ENCODE data around the gene C11orf91.

DNA sequence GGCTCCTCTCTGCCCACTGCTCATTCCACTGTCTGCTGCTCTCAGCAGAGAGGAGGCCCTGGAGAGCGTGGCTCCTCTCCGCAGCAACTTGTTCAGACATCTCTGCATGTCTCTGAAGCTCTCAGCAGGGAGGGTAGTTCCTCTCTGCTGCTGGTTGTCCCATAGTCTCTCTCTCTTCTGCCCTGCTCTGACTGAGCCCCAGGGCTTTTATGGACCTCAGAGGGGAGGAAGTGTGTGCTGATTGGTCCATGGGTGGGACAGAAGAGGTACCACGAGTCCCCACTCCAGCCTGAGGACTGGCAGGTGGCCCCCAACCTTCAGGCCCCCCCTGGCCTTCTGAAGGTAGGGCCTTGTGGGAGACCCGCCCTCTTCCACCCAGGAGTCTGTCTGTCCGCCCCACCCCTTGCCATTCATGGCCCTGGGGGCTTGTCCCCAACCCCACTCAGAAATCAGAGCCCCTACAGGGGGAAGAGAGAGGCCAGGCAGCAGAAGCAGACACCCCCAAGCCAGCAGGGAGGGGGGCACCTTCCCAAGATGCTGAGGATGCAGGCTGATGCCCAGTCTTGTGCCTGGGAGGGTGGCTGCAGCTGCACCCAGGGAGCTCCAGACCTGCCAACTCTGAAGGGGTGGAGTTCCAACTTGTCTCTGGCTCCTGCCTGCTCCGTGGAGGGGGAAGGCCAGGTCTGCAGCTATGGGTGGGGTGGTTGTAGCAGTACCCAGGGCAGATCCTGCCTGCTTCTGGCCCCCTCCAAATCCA lies 35.1 kb downstream of the C11orf91 start:
- TF ChIP-seq, protein P1, sequence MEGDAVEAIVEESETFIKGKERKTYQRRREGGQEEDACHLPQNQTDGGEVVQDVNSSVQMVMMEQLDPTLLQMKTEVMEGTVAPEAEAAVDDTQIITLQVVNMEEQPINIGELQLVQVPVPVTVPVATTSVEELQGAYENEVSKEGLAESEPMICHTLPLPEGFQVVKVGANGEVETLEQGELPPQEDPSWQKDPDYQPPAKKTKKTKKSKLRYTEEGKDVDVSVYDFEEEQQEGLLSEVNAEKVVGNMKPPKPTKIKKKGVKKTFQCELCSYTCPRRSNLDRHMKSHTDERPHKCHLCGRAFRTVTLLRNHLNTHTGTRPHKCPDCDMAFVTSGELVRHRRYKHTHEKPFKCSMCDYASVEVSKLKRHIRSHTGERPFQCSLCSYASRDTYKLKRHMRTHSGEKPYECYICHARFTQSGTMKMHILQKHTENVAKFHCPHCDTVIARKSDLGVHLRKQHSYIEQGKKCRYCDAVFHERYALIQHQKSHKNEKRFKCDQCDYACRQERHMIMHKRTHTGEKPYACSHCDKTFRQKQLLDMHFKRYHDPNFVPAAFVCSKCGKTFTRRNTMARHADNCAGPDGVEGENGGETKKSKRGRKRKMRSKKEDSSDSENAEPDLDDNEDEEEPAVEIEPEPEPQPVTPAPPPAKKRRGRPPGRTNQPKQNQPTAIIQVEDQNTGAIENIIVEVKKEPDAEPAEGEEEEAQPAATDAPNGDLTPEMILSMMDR (IDR thresholded peaks at IDR 0.05; ENCODE audit: low read depth, low read length): no peak
- TF ChIP-seq POLR2A (IDR thresholded peaks at IDR 0.05; ENCODE audit: extremely low read depth, insufficient read length) (no peak), MYC (IDR thresholded peaks at IDR 0.05; ENCODE audit: low read depth, low read length) (no peak)
- TF ChIP-seq, protein P2, sequence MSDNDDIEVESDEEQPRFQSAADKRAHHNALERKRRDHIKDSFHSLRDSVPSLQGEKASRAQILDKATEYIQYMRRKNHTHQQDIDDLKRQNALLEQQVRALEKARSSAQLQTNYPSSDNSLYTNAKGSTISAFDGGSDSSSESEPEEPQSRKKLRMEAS (IDR thresholded peaks at IDR 0.05; ENCODE audit: low read depth, low read length): no peak
